ENCODE measurements around the gene BMERB1. TPM values are rescaled to one million over a fixed set of nuclear protein-coding genes. Genes with fewer than 3 reads are reported as not detected.

The BMERB1 gene
- total and polyA plus RNA-seq, 10 donors = 5.6 to 36.5 (median 19.0) TPM

GRCh38 chr16:15460601-15461000, 26.2 kb downstream of the BMERB1 start:
- Histone ChIP-seq H3K27ac (no peak overlapping the region), H3K4me3 (no peak overlapping the region), H3K36me3 (no peaks in the 10 kb centered on the region), H3K27me3 (replicated peaks in 1 of 7) (no peaks in the 10 kb centered on the region), H3K4me1 (no peaks in the 10 kb centered on the region), H3K9me3 (no peaks in the 10 kb centered on the region)
- no peak for DNase-seq
- intact Hi-C loops (cut with DNase I; ENCODE audit: low total_unique reads) = no loop called here
- no peak for TF ChIP-seq POLR2A (IDR thresholded peaks at IDR 0.05)
- no peak for TF ChIP-seq POLR2AphosphoS5 (IDR thresholded peaks at IDR 0.05)
- TF ChIP-seq CTCF (IDR thresholded peaks at IDR 0.05 in 8 of 11, conservative IDR thresholded peaks at IDR 0.05 in 3 of 11) = no peak
- WGBS, 5 donors = 76 to 93% (median 88%) methylated on average over 3 of the region's 3 CpGs

- Histone ChIP-seq H3K4me3 (no peak overlapping the region), H3K27ac (no peak overlapping the region), H3K4me1 (no peaks in the 10 kb centered on the region), H3K27me3 (replicated peaks in 1 of 7) (no peaks in the 10 kb centered on the region), H3K36me3 (no peaks in the 10 kb centered on the region), H3K9me3 (no peaks in the 10 kb centered on the region)
- intact Hi-C loops (cut with DNase I; ENCODE audit: low total_unique reads) = no loop called here
- TF ChIP-seq CTCF (IDR thresholded peaks at IDR 0.05 in 8 of 11, conservative IDR thresholded peaks at IDR 0.05 in 3 of 11) (no peak), POLR2A (IDR thresholded peaks at IDR 0.05) (no peak), POLR2AphosphoS5 (IDR thresholded peaks at IDR 0.05) (no peak)
- no peak for DNase-seq
- 90 to 96% (median 93%) methylated on average over 6 of the region's 6 CpGs for WGBS, 5 donors
These were observed 27.0 kb downstream of the BMERB1 start for GRCh38 chr16:15461376-15461775.

GRCh38 chr16:15464401-15465186, 30.2 kb downstream of the BMERB1 start:
- H3K4me3 ChIP-seq = no peak overlapping the region
- H3K27ac ChIP-seq = no peak overlapping the region
- intact Hi-C loops (cut with DNase I; ENCODE audit: low total_unique reads) = no loop called here
- no peaks in the 10 kb centered on the region for H3K4me1 ChIP-seq
- H3K27me3 ChIP-seq (replicated peaks in 1 of 7) = no peaks in the 10 kb centered on the region
- WGBS, 5 donors = 69 to 84% (median 81%) methylated on average over 4 of the region's 4 CpGs
- no peaks in the 10 kb centered on the region for H3K36me3 ChIP-seq
- no peak for DNase-seq
- peaks cover 0 to 12% (median 9%) of the 10 kb centered on the region in 8 donors for H3K9me3 ChIP-seq
- no peak for TF ChIP-seq CTCF (IDR thresholded peaks at IDR 0.05 in 8 of 11, conservative IDR thresholded peaks at IDR 0.05 in 3 of 11)

- H3K27ac ChIP-seq = no peak overlapping the region
- H3K27me3 ChIP-seq (replicated peaks in 1 of 7) = no peaks in the 10 kb centered on the region
- TF ChIP-seq CTCF (IDR thresholded peaks at IDR 0.05 in 8 of 11, conservative IDR thresholded peaks at IDR 0.05 in 3 of 11) (no peak), POLR2A (IDR thresholded peaks at IDR 0.05) (no peak), POLR2AphosphoS5 (IDR thresholded peaks at IDR 0.05) (no peak)
- H3K36me3 ChIP-seq = no peaks in the 10 kb centered on the region
- intact Hi-C loops (cut with DNase I; ENCODE audit: low total_unique reads) = no loop called here
- DNase-seq = no peak
- WGBS, 5 donors = 86 to 90% (median 87%) methylated on average over 2 of the region's 2 CpGs
- H3K9me3 ChIP-seq = peaks cover 0 to 18% (median 9%) of the 10 kb centered on the region in 8 donors
- H3K4me1 ChIP-seq = no peaks in the 10 kb centered on the region
- H3K4me3 ChIP-seq = no peak overlapping the region
These were observed 31.7 kb downstream of the BMERB1 start for GRCh38 chr16:15466131-15466530.
